Skeletal muscle tissue (tissue), 4 donors: ENCODE results near the gene NCOA4. TPM values are rescaled to one million over a fixed set of nuclear protein-coding genes. Genes with fewer than 3 reads are reported as not detected.

Experiments
- H3K27ac ChIP-seq: one replicate; pipeline ENCODE4 v1.7.0; 2013; ENCODE audit warnings: mild to moderate bottlenecking, low read depth, low read length, inconsistent platforms
- H3K27me3 ChIP-seq, 3 donors: one replicate each; pipeline ENCODE4 v1.7.0; 2013; ENCODE audit warnings: low read length in 3 of 3; ENCODE audit not compliant: control insufficient read depth in 3 of 3, insufficient read depth in 3 of 3
- H3K36me3 ChIP-seq, 3 donors: one replicate each; pipeline ENCODE4 v1.7.0; 2013; ENCODE audit warnings: low read length in 3 of 3; ENCODE audit not compliant: control insufficient read depth in 3 of 3, insufficient read depth in 3 of 3
- H3K4me1 ChIP-seq, 3 donors: one replicate each; pipeline ENCODE4 v1.7.0; 2013; ENCODE audit warnings: low read length in 3 of 3, mild to moderate bottlenecking in 3 of 3; ENCODE audit not compliant: control insufficient read depth in 3 of 3, insufficient read depth in 3 of 3
- H3K4me3 ChIP-seq, 3 donors: one replicate each; pipeline ENCODE4 v1.7.0; 2013; ENCODE audit warnings: low read length in 3 of 3
- H3K9ac ChIP-seq, 3 donors: one replicate each; pipeline ENCODE4 v1.7.0; 2013; ENCODE audit warnings: low read length in 3 of 3, mild to moderate bottlenecking in 3 of 3, moderate library complexity in 2 of 3, low read depth in 1 of 3
- H3K9me3 ChIP-seq, 3 donors: one replicate each; pipeline ENCODE4 v1.7.0; 2013; ENCODE audit warnings: low read length in 3 of 3; ENCODE audit not compliant: control insufficient read depth in 3 of 3
- total RNA-seq: library from RNA; depleted of rRNA; stranded (reverse); fragments of >200 nt; gene quantifications from one replicate; pipeline ENCODE4 v1.2.3, GENCODE V29; 2014
- donor health status: Osteomylitis.

NCOA4 gene
- total RNA-seq, 1 donor from 2014 or later, result 338 TPM

DNA sequence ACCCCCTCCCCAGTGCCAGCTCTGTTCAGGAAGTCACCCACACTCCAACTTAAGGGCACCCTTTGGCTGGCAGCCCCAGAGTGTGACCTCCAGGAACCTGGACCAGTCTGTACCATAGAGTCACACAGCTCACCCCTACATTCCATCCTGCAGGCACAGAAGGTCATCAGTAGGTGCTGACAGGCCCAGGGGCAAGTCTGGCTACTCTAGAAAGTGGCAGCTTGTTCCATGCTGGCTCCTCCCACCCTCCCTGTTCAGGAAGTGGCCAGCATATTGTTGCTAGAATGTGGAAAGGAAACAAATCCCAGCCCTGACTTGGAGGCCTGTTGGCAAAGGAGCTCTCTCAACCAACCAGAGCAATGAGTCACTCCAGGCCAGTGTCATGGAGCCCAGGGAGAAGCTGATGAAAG is 3.2 kb upstream of the NCOA4 start:
- Histone ChIP-seq H3K27ac (no peak overlapping the region), H3K9ac (no peak overlapping the region), H3K9me3 (no peaks in the 10 kb centered on the region), H3K4me3 (no peak overlapping the region), H3K36me3 (no peaks in the 10 kb centered on the region), H3K4me1 (peaks cover 9 to 14% (median 12%) of the 10 kb centered on the region in 3 donors), H3K27me3 (no peaks in the 10 kb centered on the region)

DNA sequence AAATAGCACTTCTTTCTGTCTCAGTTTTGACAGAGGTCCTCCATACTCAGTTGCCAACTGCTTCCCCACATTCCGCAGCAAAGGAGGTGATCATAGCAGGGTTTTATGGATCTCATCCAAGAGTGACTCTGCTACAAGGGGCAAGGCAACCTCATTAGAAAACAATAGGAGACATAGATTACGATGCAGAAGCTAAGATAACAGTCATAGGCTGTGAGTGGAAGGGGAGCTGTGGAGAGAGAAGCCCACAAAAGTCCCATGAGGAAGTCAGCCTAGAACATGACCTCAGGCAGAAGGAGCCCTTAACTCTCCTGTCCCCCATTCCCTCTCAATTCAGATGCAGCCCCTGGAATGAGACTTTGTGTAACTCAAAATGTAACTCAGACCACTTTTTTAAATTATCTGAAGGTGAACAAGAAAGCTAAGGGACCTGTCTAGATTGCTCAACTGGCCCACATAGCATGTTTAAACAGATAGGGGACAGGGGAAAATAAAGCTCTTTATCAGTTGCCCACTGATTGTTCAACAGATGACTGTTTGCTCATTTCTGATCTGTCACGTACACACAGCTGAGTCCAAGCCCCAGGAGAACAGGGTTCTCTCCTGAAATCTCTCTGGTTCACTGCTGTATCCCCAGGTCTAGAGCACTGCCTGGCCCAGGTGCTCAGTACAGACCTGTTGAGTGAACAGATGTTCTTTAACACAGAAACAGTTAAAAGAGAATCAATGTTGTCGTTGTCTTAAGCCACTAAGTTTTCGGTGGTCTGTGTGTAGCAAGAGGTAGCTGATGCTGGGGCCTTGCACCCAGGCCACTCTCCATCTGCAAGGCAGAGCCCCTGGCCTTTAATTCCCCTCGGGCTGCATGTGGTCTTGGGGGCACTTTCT is 1.5 kb upstream of the NCOA4 start:
- Histone ChIP-seq H3K27ac (no peak overlapping the region), H3K4me3 (no peak overlapping the region), H3K36me3 (peaks cover 0 to 2% (median 0%) of the 10 kb centered on the region in 3 donors), H3K4me1 (peaks cover 18 to 32% (median 20%) of the 10 kb centered on the region in 3 donors), H3K9ac (no peak overlapping the region), H3K9me3 (no peaks in the 10 kb centered on the region), H3K27me3 (no peaks in the 10 kb centered on the region)

DNA sequence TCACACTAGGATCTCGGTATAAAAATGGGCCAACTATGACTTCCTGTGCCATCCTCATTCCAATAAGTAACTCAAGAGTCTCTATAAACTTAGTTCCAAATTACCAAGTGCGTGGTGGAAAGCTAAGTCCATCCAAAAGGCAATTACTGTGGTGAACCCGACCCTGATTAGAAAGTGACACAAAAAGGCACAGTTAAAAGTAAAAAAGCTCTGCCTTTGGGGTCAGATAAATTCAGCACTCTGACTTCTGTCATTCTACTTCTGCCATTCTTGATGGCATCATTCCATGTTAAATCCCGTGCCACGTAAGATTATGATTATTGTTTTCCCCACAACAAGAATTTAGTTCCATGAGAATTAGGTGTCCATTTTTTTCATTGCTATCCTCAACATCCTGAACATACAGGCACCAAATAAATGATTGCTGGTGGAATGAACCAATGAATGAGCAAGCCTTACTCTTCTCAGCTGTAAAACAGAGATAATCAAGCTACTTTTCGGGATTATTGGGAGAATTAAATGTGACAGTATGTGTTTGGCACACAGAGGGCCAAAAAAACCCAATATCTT is 877 bp downstream of the NCOA4 start:
- Histone ChIP-seq H3K27me3 (no peaks in the 10 kb centered on the region), H3K4me1 (peaks cover 36 to 53% (median 39%) of the 10 kb centered on the region in 3 donors), H3K9ac (peak overlapping the region; percentile 95 to 97 (median 97)), H3K27ac (peak overlapping the region; percentile 93), H3K36me3 (peaks cover 0 to 2% (median 0%) of the 10 kb centered on the region in 3 donors), H3K9me3 (no peaks in the 10 kb centered on the region), H3K4me3 (peak overlapping the region; percentile 88 to 91 (median 90))

DNA sequence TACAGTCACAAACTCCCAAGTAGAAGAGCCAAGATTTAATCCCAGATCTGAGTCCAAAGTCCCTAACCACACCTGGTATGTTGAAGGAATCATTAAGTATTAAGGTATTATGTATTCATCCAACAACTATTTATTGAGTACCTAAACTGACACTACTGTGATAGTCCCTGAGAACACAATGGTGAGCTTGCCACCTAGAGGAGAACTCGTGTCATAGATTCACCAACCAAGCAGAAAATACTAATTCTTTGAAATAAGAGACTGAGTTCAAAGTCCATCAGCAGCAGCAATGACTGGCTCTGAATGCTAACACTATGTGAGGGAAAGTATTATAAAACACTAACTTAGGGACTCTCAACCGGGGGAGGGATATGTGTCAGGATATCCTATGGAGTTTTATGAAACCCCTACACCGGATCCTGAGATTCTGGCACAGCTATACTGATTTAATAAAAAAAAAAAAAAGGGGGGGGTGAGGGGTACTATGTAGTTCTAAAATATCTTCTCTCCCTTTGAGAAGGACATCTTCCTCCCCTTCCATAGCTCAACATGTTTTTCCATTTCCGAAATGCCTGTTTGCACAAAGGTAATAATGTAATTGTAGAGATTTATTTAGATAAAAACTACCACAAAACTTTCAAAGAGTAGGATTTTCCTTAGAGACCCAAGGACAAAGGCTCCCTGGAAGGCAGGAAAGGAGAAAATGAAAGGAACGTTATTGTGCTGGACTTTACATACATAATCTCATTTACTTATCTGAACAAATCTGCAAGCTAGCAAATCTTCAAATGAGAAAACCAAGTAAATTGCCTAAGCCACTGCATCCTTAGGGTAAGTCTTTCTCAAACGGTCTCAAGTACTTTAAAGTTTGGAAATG is 1.6 kb downstream of the NCOA4 start:
- H3K27ac ChIP-seq, result peak overlapping the region; percentile 93
- H3K4me1 ChIP-seq, result peaks cover 37 to 53% (median 41%) of the 10 kb centered on the region in 3 donors
- peak overlapping the region; percentile 88 to 91 (median 90) for H3K4me3 ChIP-seq
- peaks cover 0 to 2% (median 0%) of the 10 kb centered on the region in 3 donors for H3K36me3 ChIP-seq
- H3K9me3 ChIP-seq, result no peaks in the 10 kb centered on the region
- H3K27me3 ChIP-seq, result no peaks in the 10 kb centered on the region
- H3K9ac ChIP-seq, result peak overlapping the region; percentile 95 to 97 (median 97)

DNA sequence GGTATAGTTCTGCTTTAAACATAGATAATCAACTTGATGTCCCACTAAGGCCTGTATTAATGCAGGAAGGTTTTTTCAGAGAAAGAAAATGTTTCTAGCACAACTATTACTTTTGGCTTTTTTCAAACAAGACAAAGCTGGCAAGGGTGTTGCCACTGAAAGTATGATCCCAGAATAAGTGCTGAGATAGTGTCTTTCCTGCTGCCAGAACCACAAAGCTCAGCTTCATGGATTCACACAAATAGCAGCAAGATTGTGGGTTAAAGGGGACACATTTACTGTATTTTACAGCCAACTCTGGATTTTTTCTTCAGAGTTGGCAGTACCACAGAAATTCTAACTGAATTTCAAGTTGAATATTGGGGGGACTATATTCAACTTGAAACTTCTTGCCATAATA is 4.3 kb downstream of the NCOA4 start:
- peaks cover 0 to 2% (median 0%) of the 10 kb centered on the region in 3 donors for H3K36me3 ChIP-seq
- H3K27me3 ChIP-seq, result no peaks in the 10 kb centered on the region
- H3K9me3 ChIP-seq, result no peaks in the 10 kb centered on the region
- H3K4me3 ChIP-seq, result no peak overlapping the region
- peak overlapping the region in 2 of 3 donors; percentile 9 to 22 for H3K9ac ChIP-seq
- no peak overlapping the region for H3K27ac ChIP-seq
- peaks cover 45 to 60% (median 47%) of the 10 kb centered on the region in 3 donors for H3K4me1 ChIP-seq

DNA sequence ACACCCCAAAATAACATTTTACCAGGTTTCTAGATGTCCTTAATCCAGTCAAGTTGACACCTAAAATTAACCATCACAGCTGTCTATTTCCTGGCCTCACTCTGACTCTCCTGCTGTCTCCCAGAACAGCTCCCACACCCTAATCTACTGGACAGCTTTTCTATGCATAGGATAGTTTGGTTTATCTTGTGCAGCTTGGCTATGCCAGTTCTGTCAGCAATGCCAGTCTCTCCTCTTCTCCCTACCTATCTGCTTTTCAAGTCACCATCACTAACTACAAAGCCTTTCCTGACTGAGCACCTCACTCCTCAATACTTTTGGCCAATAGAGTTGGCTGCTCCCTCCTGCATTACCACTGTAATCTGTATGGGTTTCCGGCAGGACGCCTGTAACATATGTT is 5.0 kb downstream of the NCOA4 start:
- H3K27ac ChIP-seq, result no peak overlapping the region
- peaks cover 0 to 2% (median 0%) of the 10 kb centered on the region in 3 donors for H3K36me3 ChIP-seq
- H3K9me3 ChIP-seq, result no peaks in the 10 kb centered on the region
- no peak overlapping the region for H3K4me3 ChIP-seq
- H3K4me1 ChIP-seq, result peaks cover 48 to 60% (median 49%) of the 10 kb centered on the region in 3 donors
- peak overlapping the region; percentile 16 to 58 (median 22) for H3K9ac ChIP-seq
- H3K27me3 ChIP-seq, result no peaks in the 10 kb centered on the region

DNA sequence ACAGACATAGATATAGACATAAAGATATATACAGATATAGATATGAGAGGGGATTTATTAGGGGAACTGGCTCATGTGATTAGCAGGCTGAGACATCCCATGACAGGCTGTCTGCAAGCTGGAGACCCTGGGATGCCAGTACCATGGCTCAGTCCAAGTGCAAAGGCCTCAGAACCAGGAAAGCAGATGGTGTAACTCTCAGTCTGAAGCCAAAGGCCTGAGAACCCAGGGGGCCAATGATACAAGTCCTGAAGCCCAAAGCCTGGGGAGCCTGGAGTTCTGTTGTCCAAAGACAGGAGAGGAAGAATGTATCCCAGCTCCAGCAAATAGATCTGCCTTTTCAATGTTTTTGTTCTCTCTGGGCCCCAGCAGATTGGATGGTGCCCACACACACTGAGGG is 5.5 kb downstream of the NCOA4 start:
- H3K4me3 ChIP-seq, result no peak overlapping the region
- peak overlapping the region; percentile 16 to 58 (median 24) for H3K9ac ChIP-seq
- no peaks in the 10 kb centered on the region for H3K27me3 ChIP-seq
- peaks cover 53 to 63% (median 54%) of the 10 kb centered on the region in 3 donors for H3K4me1 ChIP-seq
- H3K9me3 ChIP-seq, result no peaks in the 10 kb centered on the region
- H3K36me3 ChIP-seq, result peaks cover 0 to 2% (median 0%) of the 10 kb centered on the region in 3 donors
- H3K27ac ChIP-seq, result no peak overlapping the region

DNA sequence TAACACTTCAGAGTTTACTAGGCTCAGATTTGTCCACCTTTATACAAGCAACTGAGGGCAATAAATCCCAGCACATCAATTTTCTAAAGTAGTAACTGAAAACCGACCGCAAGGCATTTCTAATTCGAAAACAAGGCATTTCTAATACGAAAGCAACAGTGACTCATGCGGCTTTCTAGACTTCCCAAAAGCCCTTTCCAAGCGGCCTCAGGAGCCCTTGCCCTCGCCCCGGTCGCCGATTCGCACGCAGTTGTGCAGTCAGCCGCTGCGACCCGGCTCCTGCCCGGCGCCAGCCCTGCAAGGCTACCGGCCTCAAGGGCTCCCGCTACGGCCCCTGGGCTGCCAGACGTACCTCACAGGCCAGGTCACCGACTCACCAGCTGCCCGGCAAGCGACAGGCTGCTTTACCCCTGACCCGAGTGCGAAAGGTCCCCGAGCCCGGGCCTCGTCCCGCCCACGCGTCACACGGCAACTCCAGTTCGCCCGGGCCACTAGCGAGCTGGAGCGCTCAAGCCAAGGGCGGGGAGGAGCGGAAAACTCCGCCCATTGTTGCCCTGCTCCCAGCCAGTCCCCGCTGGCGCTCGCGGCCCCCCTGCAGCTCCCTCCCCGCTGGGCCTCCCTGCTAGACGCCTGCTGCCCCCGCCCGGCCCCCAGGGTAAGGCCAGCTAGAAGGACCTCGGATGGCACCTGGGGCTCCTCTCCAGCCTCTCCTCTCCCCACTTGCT is 7.3 kb downstream of the NCOA4 start:
- Histone ChIP-seq H3K4me3 (peak overlapping the region; percentile 74 to 86 (median 75)), H3K27ac (peak overlapping the region; percentile 83), H3K27me3 (no peaks in the 10 kb centered on the region), H3K4me1 (peaks cover 58 to 62% (median 58%) of the 10 kb centered on the region in 3 donors), H3K9ac (peak overlapping the region; percentile 79 to 86 (median 80)), H3K36me3 (peaks cover 0 to 2% (median 0%) of the 10 kb centered on the region in 3 donors), H3K9me3 (no peaks in the 10 kb centered on the region)

DNA sequence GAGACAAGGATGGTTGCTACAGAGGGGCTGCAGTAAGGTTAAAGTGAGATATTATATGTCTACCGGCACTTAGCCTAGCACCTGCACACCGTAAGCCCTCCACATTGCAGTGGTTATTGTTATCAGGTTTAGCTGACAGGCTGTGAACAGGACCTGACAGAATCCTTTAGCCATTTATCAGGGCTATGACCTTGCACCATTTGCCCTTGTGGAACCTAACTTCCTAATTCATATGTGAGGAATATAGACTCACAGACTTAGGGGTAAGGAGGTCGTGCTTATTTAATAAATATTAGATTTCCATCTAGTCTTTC is 10.1 kb downstream of the NCOA4 start:
- H3K4me3 ChIP-seq, result peak overlapping the region in 1 of 3 donors; percentile 15
- no peaks in the 10 kb centered on the region for H3K9me3 ChIP-seq
- no peaks in the 10 kb centered on the region for H3K27me3 ChIP-seq
- H3K27ac ChIP-seq, result peak overlapping the region; percentile 22
- H3K9ac ChIP-seq, result peak overlapping the region in 1 of 3 donors; percentile 27
- H3K4me1 ChIP-seq, result peaks cover 40 to 47% (median 45%) of the 10 kb centered on the region in 3 donors
- peaks cover 5 to 6% (median 6%) of the 10 kb centered on the region in 3 donors for H3K36me3 ChIP-seq
